ENCODE measurements around the gene GJA4. TPM values are rescaled to one million over a fixed set of nuclear protein-coding genes. Genes with fewer than 3 reads are reported as not detected.
"Not testable (repeated sequence)": the region's sequence is repeated elsewhere in the genome, so short reads cannot be mapped to it uniquely, and the experiment has no call there.

Gene GJA4
- total and polyA plus RNA-seq, 8 donors: 1.7 to 4.8 (median 2.5) TPM; not detected in 2

GRCh38 chr1:34800214-34800613, 7.4 kb downstream of the GJA4 start:
- H3K27ac ChIP-seq: no peak overlapping the region
- H3K27me3 ChIP-seq: peaks cover 0 to 3% (median 0%) of the 10 kb centered on the region in 3 donors
- TF ChIP-seq POLR2A (IDR thresholded peaks at IDR 0.05): no peak
- TF ChIP-seq POLR2AphosphoS5 (IDR thresholded peaks at IDR 0.05): no peak
- no peak for TF ChIP-seq EP300 (IDR thresholded peaks at IDR 0.05)
- no peak for TF ChIP-seq CTCF (IDR thresholded peaks at IDR 0.05)
- H3K4me3 ChIP-seq: no peak overlapping the region
- peaks cover 0 to 7% (median 0%) of the 10 kb centered on the region in 4 donors for H3K9me3 ChIP-seq
- intact Hi-C loops (cut with DNase I; ENCODE audit: low total_unique reads): no loop called here
- 62 to 97% (median 81%) methylated on average over 6 of the region's 6 CpGs for WGBS, 5 donors
- peaks cover 0 to 13% (median 0%) of the 10 kb centered on the region in 4 donors for H3K36me3 ChIP-seq
- no peaks in the 10 kb centered on the region for H3K4me1 ChIP-seq
- no peak for DNase-seq

- Histone ChIP-seq H3K27ac (no peak overlapping the region), H3K36me3 (no peaks in the 10 kb centered on the region), H3K27me3 (no peaks in the 10 kb centered on the region), H3K4me3 (no peak overlapping the region), H3K9me3 (peaks cover 0 to 7% (median 0%) of the 10 kb centered on the region in 4 donors), H3K4me1 (no peaks in the 10 kb centered on the region)
- intact Hi-C loops (cut with DNase I; ENCODE audit: low total_unique reads): no loop called here
- TF ChIP-seq CTCF (IDR thresholded peaks at IDR 0.05): no peak
- no peak for DNase-seq
- WGBS, 5 donors: 94 to 99% (median 95%) methylated on average over 3 of the region's 3 CpGs
Measured at GRCh38 chr1:34803770-34804169, 11.0 kb downstream of the GJA4 start.

- intact Hi-C loops (cut with DNase I; ENCODE audit: low total_unique reads): no loop called here
- H3K27me3 ChIP-seq: no peaks in the 10 kb centered on the region
- no peak overlapping the region for H3K4me3 ChIP-seq
- no peak overlapping the region for H3K27ac ChIP-seq
- no peaks in the 10 kb centered on the region for H3K4me1 ChIP-seq
- WGBS, 5 donors: 58 to 76% (median 73%) methylated on average over 3 of the region's 3 CpGs
- TF ChIP-seq POLR2AphosphoS5 (IDR thresholded peaks at IDR 0.05): no peak
- TF ChIP-seq POLR2A (IDR thresholded peaks at IDR 0.05): no peak
- no peak for TF ChIP-seq CTCF (IDR thresholded peaks at IDR 0.05)
- TF ChIP-seq EP300 (IDR thresholded peaks at IDR 0.05): no peak
- no peak for DNase-seq
- no peaks in the 10 kb centered on the region for H3K36me3 ChIP-seq
- peaks cover 0 to 7% (median 0%) of the 10 kb centered on the region in 4 donors for H3K9me3 ChIP-seq
Measured at GRCh38 chr1:34806396-34806795, 13.6 kb downstream of the GJA4 start.

- Histone ChIP-seq H3K27ac (no peak overlapping the region), H3K4me3 (no peak overlapping the region), H3K27me3 (no peaks in the 10 kb centered on the region), H3K4me1 (no peaks in the 10 kb centered on the region), H3K9me3 (peaks cover 0 to 7% (median 0%) of the 10 kb centered on the region in 4 donors), H3K36me3 (no peaks in the 10 kb centered on the region)
- no peak for DNase-seq
- no peak for TF ChIP-seq EP300 (IDR thresholded peaks at IDR 0.05)
- no peak for TF ChIP-seq POLR2A (IDR thresholded peaks at IDR 0.05)
- TF ChIP-seq CTCF (IDR thresholded peaks at IDR 0.05): no peak
- TF ChIP-seq POLR2AphosphoS5 (IDR thresholded peaks at IDR 0.05): no peak
- 76 to 82% (median 79%) methylated on average over 9 of the region's 9 CpGs for WGBS, 5 donors
- intact Hi-C loops (cut with DNase I; ENCODE audit: low total_unique reads): no loop called here
Measured at GRCh38 chr1:34808051-34808810, 15.4 kb downstream of the GJA4 start.

- H3K27ac ChIP-seq; H3K4me3 ChIP-seq; H3K27me3 ChIP-seq; H3K9me3 ChIP-seq; H3K4me1 ChIP-seq; DNase-seq; intact Hi-C loops (cut with DNase I; ENCODE audit: low total_unique reads); H3K36me3 ChIP-seq: not testable (repeated sequence)
- WGBS, 5 donors: 92 to 97% (median 94%) methylated on average over 3 of the region's 3 CpGs
Measured at GRCh38 chr1:34810781-34811180, 18.0 kb downstream of the GJA4 start.
